Skeletal muscle cell (primary cell): Measurements from ENCODE around the gene P4HA1.
A peak's percentile ranks its signal among the peaks of the same experiment; 100 is the strongest.
"Not testable (repeated sequence)": the region's sequence is repeated elsewhere in the genome, so short reads cannot be mapped to it uniquely, and the experiment has no call there.

ENCODE experiments used
- DNase-seq: peaks from one replicate; pipeline ENCODE4 v3.0.0-alpha.2; 2010; ENCODE audit warnings: low read depth
- H3K4me3 ChIP-seq: 2 replicates; pipeline ENCODE4 v1.5.1; 2011; ENCODE audit warnings: low read depth, mild to moderate bottlenecking, control low read depth, low read length, moderate library complexity

Gene P4HA1

GRCh38 chr10:73096449-73097304 lies at the start of gene P4HA1:
P4HA1 (minus strand) TSS chr10:73096866; CDS start chr10:73074883, 21,983 bp downstream.
- H3K4me3 ChIP-seq = peak within 1 kb of the TSS; percentile 99
- peak; percentile 94 for DNase-seq

DNA sequence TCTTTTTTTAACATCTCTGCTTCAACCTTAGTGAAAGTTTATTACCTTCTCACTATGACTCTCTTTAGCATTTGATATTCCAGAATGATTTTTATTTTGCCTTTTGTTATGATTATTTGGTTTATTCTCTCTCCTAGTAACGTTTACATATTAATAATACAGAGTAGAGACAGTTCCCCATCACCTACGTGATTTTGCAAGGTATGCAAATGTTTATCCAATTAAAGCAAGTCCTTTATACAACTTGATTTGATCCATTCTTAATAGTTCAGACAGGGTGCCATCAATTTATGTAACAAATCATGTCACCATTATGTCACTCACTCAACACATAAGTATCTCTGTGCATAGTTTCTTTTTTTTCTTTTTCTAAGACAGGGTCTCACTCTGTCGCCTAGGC lies 44.9 kb upstream of the P4HA1 start:
- H3K4me3 ChIP-seq = no peak overlapping the region

GRCh38 chr10:73139251-73139650 lies 42.6 kb upstream of the P4HA1 start:
- H3K4me3 ChIP-seq = no peak overlapping the region
- DNase-seq = no peak

More for the DNA sequence above, 44.9 kb upstream of the P4HA1 start:
- DNase-seq = no peak

DNA sequence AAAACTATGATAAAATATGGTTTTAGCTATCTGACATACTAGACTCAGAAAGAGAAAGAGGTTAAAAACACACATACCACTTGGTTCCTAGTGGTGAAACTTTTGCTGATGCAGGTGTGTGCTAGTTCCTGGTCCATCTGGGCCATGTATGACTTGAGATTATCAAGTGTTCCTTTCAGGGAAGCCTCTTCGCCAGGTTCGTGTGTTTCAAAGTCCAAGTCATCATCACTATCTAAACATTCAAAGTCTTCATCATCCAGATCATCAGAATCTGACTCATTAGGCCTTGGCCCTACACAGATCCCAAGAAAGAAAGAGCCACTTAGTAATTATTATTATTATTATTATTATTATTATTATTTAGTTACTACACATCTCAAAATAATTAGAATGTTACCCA lies 40.0 kb upstream of the P4HA1 start:
- no peak for DNase-seq
- H3K4me3 ChIP-seq = no peak overlapping the region

DNA sequence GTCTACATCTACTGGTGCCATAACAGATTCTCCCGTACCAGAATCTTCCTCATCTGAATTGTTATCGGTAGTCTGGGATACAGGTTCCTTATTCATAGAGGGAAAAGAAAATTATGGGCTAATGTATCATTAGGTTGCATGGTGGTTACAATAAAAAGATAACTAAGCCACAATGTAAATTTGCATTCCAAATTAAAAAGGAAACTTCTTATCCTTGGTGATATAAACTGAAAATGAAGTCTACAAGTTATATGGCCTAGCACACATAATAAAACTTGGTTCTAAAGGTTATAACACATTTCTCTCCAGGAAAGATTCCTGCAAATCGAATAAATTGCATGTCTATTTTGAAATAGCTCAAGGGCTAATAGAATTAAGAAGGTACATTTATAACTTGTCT lies 38.1 kb upstream of the P4HA1 start:
- DNase-seq = no peak
- no peak overlapping the region for H3K4me3 ChIP-seq

- DNase-seq = no peak
- no peak overlapping the region for H3K4me3 ChIP-seq
These were observed 35.4 kb upstream of the P4HA1 start for GRCh38 chr10:73131913-73132686.

GRCh38 chr10:73131301-73131700 lies 34.6 kb upstream of the P4HA1 start:
- no peak overlapping the region for H3K4me3 ChIP-seq
- no peak for DNase-seq

- no peak overlapping the region for H3K4me3 ChIP-seq
- no peak for DNase-seq
These were observed 29.7 kb upstream of the P4HA1 start for GRCh38 chr10:73126343-73126742.

DNA sequence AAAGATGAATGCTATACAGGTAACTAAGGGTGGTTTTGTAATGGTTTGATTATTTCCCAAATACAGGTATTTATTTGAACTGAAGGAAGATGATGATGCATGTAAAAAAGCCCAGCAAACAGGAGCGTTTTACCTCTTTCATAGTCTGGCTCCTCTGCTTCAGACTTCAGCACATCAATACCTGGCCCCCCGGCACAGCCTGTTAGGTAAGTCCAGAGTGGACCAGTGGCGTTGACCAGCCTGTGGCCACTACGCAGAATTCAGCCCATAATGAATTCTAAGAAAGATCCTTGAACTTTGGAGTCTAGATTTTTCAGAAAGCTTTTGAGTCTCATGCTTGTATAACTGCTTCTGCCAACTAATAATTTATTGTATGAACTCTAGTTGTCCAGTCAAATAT lies 23.3 kb upstream of the P4HA1 start:
- DNase-seq = no peak
- H3K4me3 ChIP-seq = no peak overlapping the region

DNA sequence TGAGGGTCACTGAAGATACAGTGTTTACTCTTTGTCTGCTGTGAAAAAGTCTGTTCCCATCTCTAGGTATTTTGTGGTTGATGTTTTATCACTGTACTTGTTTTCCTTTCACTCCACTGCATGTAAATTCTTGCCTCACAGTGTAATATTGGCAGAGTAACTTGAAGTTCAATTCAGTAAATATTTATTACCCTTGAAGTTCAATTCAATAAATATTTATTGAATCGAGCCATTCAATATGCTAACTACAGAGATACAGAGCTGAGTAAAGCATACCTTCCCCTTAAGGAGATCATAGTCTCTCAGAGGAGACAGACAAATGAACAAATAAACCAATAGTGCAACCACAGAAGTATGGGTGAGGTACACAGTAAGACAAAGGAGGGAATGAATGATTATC lies 22.8 kb upstream of the P4HA1 start:
- no peak for DNase-seq
- no peak overlapping the region for H3K4me3 ChIP-seq

DNA sequence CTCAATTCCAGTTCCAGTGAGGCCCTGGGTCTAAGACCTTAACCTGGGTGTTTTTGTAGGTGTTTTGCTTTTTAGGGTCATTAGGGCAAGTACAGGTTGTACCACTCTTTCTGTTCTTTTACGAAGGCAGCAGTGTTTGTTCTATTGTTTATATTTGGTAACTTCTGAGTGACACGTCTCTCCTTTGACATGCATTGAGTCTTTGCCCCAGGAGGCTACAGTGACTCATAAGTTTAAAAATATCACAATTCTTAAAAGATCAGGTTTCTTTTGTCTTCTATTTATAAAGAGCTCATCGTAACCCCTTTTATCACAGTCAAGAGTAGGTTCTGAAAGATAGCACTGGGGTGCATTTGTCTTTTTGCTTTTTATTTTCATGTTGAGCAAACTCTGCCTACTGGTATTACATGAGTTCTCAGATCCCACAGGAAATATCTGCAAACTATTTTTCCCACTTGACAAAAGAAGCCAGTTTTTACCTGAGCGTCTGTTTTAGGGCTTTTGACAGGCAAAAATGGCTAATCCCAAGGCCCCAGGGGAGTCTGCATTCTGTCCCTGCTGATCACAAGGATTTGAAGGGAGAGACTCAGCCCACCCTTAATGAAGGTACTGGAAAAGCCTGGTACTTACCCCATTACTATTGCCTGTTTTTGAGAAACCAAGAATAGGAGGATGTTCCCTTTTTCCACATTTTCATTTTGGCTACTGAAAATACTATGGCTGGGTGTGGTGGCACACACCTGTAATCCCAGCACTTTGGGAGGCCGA lies 21.5 kb upstream of the P4HA1 start:
- no peak for DNase-seq
- no peak overlapping the region for H3K4me3 ChIP-seq

DNA sequence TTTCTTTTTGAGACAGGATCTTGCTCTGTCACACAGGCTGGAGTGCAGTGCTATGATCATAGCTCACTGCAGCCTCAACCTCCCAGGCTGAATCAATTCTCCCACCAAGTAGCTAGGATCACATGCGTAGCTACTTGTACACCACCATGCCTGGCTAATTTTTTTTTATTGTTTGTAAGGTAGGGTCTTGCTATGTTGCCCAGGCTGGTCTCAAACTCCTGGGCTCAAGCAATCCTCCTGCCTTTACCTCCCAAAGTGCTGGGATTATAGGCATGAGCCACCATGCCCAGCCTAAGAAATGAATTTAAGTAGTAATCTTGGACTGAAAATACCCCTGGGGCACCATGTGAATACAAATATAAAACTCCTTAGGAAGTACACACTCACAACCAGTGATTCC lies 19.4 kb upstream of the P4HA1 start:
- no peak overlapping the region for H3K4me3 ChIP-seq

GRCh38 chr10:73113551-73113950 lies 16.9 kb upstream of the P4HA1 start:
- no peak for DNase-seq
- no peak overlapping the region for H3K4me3 ChIP-seq

More for the DNA sequence above, 19.4 kb upstream of the P4HA1 start:
- no peak for DNase-seq

- DNase-seq, H3K4me3 ChIP-seq: not testable (repeated sequence)
These were observed 15.4 kb upstream of the P4HA1 start for GRCh38 chr10:73112032-73112431.

GRCh38 chr10:73110345-73110849 lies 13.7 kb upstream of the P4HA1 start, which contains the start of gene NUDT13:
NUDT13 (plus strand) TSS chr10:73110455; CDS start chr10:73114366, 3,911 bp downstream.
- peak within 1 kb of the TSS; percentile 58 for H3K4me3 ChIP-seq
- no peak for DNase-seq

DNA sequence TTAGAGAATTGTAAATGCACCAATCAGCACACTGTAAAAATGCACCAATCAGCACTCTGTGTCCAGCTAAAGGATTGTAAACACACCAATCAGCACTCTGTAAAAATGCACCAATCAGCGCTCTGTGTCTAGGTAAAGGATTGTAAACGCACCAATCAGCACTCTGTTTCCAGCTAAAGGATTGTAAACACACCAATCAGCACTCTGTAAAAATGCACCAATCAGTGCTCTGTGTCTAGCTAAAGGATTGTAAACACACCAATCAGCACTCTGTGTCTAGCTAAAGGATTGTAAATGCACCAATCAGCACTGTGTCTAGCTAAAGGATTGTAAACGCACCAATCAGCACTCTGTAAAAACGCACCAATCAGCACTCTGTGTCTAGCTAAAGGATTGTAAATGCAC lies 12.6 kb upstream of the P4HA1 start:
- not testable (repeated sequence) for DNase-seq, H3K4me3 ChIP-seq

GRCh38 chr10:73106301-73106700 lies 9.6 kb upstream of the P4HA1 start:
- DNase-seq = no peak
- no peak overlapping the region for H3K4me3 ChIP-seq

- H3K4me3 ChIP-seq = no peak overlapping the region
- DNase-seq = no peak
These were observed 2.5 kb upstream of the P4HA1 start for GRCh38 chr10:73099141-73099540.

DNA sequence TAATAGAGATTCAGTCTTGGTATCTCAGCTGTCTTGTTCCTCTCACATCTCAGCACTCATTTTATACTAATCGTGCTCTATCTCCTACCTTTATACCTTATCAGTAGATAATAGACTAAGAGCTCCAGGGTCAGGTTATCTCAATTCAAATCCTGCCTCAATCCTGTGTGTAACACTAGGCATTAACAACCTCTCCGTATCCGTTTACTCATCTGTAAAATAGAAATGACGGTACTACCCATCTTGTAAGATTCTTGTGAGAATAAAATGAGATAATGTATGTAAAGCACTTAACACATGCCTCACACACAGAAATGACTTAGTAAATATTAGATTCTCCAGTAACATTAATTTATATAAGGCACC lies 622 bp upstream of the P4HA1 start:
- DNase-seq = no peak
- H3K4me3 ChIP-seq = peak overlapping the region; percentile 35

- peak overlapping the region; percentile 99 for H3K4me3 ChIP-seq
- no peak for DNase-seq
These were observed 621 bp downstream of the P4HA1 start for GRCh38 chr10:73096041-73096448.
